Thoracic aorta (tissue), 2 donors: ENCODE results near the gene LARP4. TPM values are rescaled to one million over a fixed set of nuclear protein-coding genes. Genes with fewer than 3 reads are reported as not detected.
"Not testable (repeated sequence)": the region's sequence is repeated elsewhere in the genome, so short reads cannot be mapped to it uniquely, and the experiment has no call there.

Experiments used
- ATAC-seq: fragments of 150-250 bp; one replicate; pipeline ENCODE4 v1.8.0; 2017; ENCODE audit warnings: low read depth; ENCODE audit not compliant: insufficient number of reproducible peaks, low FRiP score
- DNase-seq: peaks from one replicate; pipeline ENCODE4 v3.0.0-alpha.2; 2020; ENCODE audit warnings: low spot score
- H3K27ac ChIP-seq, 2 donors: fragments of 200-600 bp; sonication (generic); 1 replicate in 1 of 2; 2 replicates in 1 of 2; pipeline ENCODE4 v1.5.1; 2016; ENCODE audit warnings: mild to moderate bottlenecking in 2 of 2, moderate library complexity in 2 of 2
- H3K27me3 ChIP-seq: fragments of 200-600 bp; sonication (generic); replicated peaks from 2 replicates; pipeline ENCODE4 v1.6.0; 2016; ENCODE audit warnings: mild to moderate bottlenecking; ENCODE audit not compliant: insufficient read depth
- H3K36me3 ChIP-seq: fragments of 200-600 bp; sonication (generic); one replicate; pipeline ENCODE4 v1.5.1; 2016
- H3K4me1 ChIP-seq, 2 donors: fragments of 200-600 bp; sonication (generic); 1 replicate in 1 of 2; 2 replicates in 1 of 2; pipeline versions ENCODE4 v1.5.1 to v1.6.0; 2016; ENCODE audit warnings: low read depth in 2 of 2, mild to moderate bottlenecking in 1 of 2; ENCODE audit not compliant: control insufficient read depth in 1 of 2
- H3K4me3 ChIP-seq: fragments of 200-600 bp; sonication (generic); 2 replicates; pipeline ENCODE4 v1.5.1; 2016; ENCODE audit warnings: mild to moderate bottlenecking
- H3K9me3 ChIP-seq: fragments of 200-600 bp; sonication (generic); 2 replicates; pipeline ENCODE4 v1.5.1; 2016
- CTCF ChIP-seq: fragments of 200-600 bp; sonication (generic); IDR thresholded peaks from one replicate; pipeline ENCODE4 v1.5.1; 2019; ENCODE audit warnings: antibody characterized with exemption
- total RNA-seq, 2 donors: library from RNA; depleted of rRNA; stranded (reverse); fragments of >200 nt; gene quantifications; one replicate each; pipeline versions ENCODE4 v1.1.0 to v1.2.3, GENCODE V29; 2016

LARP4 gene
- total RNA-seq, 2 donors from 2014 or later: 13.1 to 73.5 TPM

GRCh38 chr12:50375802-50376201, 24.9 kb upstream of the LARP4 start:
- Histone ChIP-seq H3K27me3 (no peaks in the 10 kb centered on the region), H3K27ac (no peak overlapping the region), H3K4me3 (no peak overlapping the region), H3K4me1 (no peaks in the 10 kb centered on the region), H3K36me3 (no peaks in the 10 kb centered on the region), H3K9me3 (no peaks in the 10 kb centered on the region)
- no peak for TF ChIP-seq CTCF
- DNase-seq (no peak), ATAC-seq (no peak)

- Histone ChIP-seq H3K36me3 (no peaks in the 10 kb centered on the region), H3K27me3 (no peaks in the 10 kb centered on the region), H3K4me3 (no peak overlapping the region), H3K27ac (no peak overlapping the region), H3K9me3 (no peaks in the 10 kb centered on the region), H3K4me1 (no peaks in the 10 kb centered on the region)
- no peak for ATAC-seq
- TF ChIP-seq CTCF: no peak
- no peak for DNase-seq
Measured at GRCh38 chr12:50380761-50381325, 19.8 kb upstream of the LARP4 start.

GRCh38 chr12:50387487-50387886, 13.2 kb upstream of the LARP4 start:
- TF ChIP-seq CTCF: no peak
- H3K27ac ChIP-seq: no peak overlapping the region
- no peaks in the 10 kb centered on the region for H3K36me3 ChIP-seq
- no peak for ATAC-seq
- H3K4me1 ChIP-seq: peaks cover 0 to 2% of the 10 kb centered on the region in 2 donors
- no peak overlapping the region for H3K4me3 ChIP-seq
- no peaks in the 10 kb centered on the region for H3K9me3 ChIP-seq
- DNase-seq: no peak
- no peaks in the 10 kb centered on the region for H3K27me3 ChIP-seq

- ATAC-seq (no peak), DNase-seq (no peak)
- no peaks in the 10 kb centered on the region for H3K27me3 ChIP-seq
- H3K36me3 ChIP-seq: no peaks in the 10 kb centered on the region
- no peak overlapping the region for H3K4me3 ChIP-seq
- no peaks in the 10 kb centered on the region for H3K9me3 ChIP-seq
- H3K27ac ChIP-seq: no peak overlapping the region
- no peak for TF ChIP-seq CTCF
- H3K4me1 ChIP-seq: peaks cover 0 to 2% of the 10 kb centered on the region in 2 donors
Measured at GRCh38 chr12:50387972-50388478, 12.7 kb upstream of the LARP4 start.

- not testable (repeated sequence) for H3K4me3 ChIP-seq, ATAC-seq, H3K9me3 ChIP-seq, H3K36me3 ChIP-seq, H3K27me3 ChIP-seq, DNase-seq, H3K4me1 ChIP-seq, H3K27ac ChIP-seq
Measured at GRCh38 chr12:50388793-50389192, 11.9 kb upstream of the LARP4 start.

- no peak for DNase-seq
- ATAC-seq: no peak
- Histone ChIP-seq H3K4me3 (no peak overlapping the region), H3K36me3 (no peaks in the 10 kb centered on the region), H3K9me3 (no peaks in the 10 kb centered on the region), H3K4me1 (peaks cover 0 to 2% of the 10 kb centered on the region in 2 donors), H3K27me3 (no peaks in the 10 kb centered on the region), H3K27ac (peak overlapping the region in 1 of 2 donors; percentile 25)
- TF ChIP-seq CTCF: no peak
Measured at GRCh38 chr12:50390316-50390741, 10.4 kb upstream of the LARP4 start.
